Activated T-cell treated with anti-CD3 and anti-CD28 coated beads for 4 hours (primary cell): ENCODE data around the gene CASP9.
"Not testable (repeated sequence)": the region's sequence is repeated elsewhere in the genome, so short reads cannot be mapped to it uniquely, and the experiment has no call there.

Experiments used
- DNase-seq: peaks from one replicate; pipeline ENCODE4 v3.0.0-alpha.2; 2020

The CASP9 gene

DNA sequence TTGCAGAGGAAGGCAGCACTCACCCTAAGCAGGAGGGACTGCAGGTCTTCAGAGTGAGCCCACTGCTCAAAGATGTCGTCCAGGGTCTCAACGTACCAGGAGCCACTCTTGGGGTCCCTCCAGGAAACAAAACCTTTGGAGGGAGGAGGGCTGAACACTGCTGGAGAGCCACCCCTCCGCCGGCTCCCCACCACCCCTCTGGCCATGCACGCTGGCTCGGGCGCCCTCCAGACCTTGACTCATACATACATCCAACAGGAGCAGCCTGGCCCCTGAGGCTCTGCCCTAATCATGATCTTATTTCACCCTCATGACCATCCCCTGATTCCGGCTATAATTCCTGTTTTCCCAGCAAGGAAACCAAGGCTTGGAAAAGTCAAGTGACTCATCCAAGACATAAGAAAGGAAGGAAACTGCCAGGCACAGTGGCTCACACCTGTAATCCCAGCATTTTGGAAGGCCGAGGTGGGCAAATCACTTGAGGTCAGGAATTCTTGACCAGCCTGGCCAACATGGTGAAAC lies 30.1 kb downstream of the CASP9 start:
- DNase-seq, result no peak

DNA sequence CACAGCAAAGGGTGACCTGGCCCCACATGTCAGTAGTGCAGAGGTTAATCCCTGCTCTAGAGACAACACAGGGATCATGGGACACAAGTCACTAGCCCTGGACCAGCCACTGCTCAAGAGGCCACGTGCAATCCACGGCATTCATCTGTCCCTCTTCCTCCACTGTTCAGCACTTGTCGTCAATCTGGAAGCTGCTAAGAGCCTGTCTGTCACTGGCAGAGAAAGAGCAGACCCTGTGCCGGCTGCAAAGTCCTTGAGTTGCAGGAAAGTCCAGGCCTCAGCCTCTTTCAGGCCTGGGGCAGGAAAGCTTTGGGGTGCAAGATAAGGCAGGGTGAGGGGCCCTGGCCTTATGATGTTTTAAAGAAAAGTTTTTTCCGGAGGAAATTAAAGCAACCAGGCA lies 31.4 kb downstream of the CASP9 start:
- DNase-seq, result no peak

DNA sequence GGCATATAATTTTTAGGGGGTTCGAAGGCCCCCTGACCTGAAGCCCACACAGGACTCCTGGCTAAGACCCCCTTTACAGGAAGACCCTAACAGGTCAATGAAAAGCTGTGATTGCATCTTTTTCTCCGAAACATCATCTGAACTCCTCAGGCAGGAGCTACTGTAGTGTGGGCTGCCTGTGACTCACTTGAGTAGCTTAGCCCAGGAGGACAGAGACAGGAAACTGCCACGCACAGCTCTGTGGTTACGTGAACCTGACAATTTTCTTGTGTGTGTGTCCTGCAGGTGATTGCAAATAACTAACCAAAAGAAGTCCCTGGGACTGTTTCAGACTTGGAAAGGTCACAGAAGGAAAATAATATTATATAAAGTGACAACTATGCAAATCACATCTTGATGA lies 33.0 kb downstream of the CASP9 start:
- not testable (repeated sequence) for DNase-seq

DNA sequence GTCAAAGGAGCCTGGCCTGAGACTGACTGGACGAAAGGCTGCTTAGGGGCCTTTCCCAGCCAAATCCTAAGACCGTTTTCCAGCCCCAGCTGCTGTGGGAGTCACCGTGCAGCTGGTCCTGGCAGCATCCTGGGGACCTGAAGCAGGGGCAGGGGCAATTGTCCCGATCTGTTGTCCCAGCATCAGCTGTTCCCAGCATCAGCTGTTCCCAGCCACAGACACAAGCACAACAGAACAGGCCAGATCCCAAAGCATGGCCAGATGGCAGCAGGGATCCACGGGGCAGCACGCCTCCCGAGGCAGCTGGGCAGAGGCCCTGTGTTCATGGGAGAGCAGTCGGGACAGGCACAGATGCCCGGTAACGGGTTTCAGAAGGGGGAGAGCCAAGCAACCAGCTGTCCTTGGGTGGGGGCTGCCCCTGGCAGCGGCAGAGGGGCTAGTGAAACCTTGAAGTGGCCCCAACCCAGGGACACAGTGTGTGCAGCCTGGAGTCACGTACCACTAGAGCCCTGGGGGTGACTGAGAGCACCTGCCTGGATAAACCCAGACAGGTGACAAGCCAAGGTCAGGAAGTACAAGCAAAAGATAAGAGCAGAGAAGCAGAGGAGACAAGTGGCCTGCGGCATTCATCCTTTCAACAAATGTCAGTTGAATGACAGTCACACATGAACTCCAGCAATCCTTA lies 34.8 kb downstream of the CASP9 start:
- no peak for DNase-seq

DNA sequence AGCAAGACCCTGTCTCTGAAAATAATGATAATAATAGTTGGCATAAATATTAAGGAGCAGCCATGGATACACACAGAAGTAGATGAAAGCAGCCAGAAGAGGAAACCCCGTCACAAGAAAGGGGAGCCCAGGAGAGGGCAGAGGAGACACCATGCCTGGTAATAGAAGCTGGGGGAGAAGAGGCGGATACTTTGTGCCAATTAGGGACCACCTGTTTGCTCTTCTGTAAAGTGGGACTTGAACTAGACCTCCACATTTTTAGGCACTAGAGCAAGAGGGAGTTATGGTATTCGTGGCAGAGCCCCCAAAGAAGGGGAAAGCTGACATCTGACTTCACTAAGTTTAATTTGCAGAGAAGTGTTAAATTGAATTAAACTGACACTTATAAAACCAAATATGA lies 35.6 kb downstream of the CASP9 start:
- no peak for DNase-seq

DNA sequence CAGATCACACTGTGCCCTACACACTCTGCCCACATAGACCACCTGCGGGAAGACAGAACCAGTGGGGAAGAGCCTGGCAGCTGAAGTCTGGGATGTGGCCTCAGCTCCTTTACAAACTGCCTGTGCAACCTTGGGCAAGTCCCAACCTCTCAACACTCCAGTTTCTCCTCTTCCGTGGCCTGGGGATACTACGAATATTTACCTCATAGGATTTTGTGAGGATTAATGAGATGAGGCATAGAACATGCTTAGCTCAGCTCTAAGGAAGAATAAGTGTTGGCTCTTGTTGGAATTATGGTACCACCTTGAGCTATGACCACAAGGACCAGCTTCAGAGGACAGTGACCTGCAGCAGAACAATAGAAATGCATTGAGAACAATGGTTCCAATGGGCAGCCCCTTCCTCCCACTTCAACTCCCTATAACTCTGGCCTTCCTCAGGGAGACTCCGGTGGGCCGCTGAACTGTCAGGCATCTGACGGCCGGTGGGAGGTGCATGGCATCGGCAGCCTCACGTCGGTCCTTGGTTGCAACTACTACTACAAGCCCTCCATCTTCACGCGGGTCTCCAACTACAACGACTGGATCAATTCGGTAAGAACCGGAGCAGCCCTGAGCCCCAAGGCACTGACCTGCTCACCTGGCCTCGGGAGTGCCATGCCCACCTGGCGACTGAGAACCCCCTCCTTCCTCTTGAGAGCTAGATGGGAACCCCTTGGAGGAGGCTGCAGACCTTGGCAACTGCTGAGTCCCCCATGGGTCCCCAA lies 37.0 kb downstream of the CASP9 start:
- DNase-seq, result not testable (repeated sequence)

DNA sequence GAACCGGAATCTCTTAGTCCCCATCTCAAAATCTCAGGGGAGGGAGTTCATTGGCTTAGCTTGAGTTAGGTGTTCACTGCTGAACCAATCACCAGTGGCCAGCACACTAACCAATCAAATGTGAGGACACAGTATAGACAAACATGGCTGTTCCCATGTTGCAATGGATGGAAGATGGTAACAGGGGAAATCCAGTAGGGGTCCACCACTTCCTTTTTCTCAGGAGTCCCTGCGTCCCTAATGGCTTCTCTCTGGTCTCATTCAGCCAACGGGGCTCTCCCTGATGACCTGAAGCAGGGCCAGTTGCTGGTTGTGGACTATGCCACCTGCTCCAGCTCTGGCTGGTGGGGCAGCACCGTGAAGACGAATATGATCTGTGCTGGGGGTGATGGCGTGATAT lies 38.4 kb downstream of the CASP9 start:
- DNase-seq, result no peak

DNA sequence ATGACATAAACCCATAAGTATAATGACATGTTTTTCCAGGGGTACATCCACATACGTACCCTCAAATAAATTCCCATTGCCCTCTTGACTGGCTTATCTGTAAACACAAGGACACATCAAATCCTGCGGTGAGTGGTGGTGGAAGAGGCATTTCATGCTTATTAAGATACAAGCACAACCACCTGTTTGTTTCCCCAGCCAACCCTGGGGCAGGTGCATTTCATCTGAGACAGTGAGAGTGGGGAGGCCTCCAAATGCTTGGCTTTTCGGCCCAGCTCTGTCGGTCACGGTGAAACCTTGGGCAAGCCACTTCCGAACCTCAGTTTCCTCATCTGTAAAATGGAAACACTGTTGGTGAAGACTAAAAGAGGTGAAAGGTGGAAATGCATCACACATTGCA lies 39.6 kb downstream of the CASP9 start:
- DNase-seq, result not testable (repeated sequence)

DNA sequence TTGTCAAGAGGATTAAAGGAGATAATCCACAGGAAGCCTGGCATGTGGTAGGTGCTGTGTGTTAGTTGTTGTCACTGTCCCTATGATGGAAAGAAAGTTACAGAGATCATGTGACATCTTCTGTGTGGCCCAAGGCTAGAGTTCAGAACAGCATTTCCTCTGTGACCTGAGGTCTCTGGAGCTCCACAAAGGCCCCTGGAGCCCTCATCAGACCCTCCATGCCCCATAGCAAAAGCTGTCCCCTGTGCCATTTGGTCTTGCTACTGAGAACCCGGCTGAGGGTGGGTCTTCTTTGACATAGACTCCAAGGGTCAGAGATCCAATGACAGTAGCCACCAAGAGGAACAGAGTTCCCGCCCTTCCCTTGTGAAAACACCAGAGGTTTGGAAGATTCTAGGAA lies 40.0 kb downstream of the CASP9 start:
- no peak for DNase-seq

DNA sequence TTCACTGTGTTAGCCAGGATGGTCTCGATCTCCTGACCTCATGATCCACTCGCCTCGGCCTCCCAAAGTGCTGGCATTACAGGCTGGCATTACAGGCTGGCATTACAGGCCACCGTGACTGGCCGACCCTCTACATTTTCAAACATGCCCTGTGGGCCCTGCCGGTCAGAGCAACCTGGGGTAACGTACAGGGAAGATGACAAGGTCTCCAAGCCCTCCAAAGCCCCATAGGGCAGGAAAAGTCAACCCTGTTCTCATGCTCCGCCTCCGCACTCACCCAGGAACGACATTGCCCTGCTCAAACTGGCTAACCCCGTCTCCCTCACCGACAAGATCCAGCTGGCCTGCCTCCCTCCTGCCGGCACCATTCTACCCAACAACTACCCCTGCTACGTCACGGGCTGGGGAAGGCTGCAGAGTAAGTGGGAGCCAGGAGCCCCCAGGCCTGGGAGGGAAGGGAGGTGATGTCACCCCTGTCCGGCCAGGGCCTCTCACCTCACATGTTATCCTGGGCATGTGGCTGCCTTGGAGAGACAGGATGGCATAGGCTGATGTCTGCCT lies 41.0 kb downstream of the CASP9 start:
- not testable (repeated sequence) for DNase-seq

DNA sequence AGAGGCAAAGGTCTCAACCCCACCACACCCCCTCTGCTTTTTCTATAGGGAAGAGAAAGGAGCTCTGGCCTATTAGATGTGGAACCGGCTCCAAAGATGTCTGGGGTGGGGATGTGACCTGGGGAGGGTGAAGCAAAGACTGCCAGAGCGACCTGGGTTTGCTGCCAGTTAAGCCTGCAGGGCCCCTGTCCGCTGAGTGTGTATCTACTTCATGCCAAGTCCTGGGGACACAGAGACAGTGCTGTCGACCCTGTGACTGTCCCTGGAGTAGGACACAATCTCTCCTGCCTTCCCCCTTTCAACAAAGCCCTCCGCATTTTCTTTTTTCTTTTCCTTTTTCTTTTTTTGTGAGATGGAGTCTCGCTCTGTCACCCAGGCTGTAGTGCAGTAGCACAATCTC lies 41.6 kb downstream of the CASP9 start:
- not testable (repeated sequence) for DNase-seq

DNA sequence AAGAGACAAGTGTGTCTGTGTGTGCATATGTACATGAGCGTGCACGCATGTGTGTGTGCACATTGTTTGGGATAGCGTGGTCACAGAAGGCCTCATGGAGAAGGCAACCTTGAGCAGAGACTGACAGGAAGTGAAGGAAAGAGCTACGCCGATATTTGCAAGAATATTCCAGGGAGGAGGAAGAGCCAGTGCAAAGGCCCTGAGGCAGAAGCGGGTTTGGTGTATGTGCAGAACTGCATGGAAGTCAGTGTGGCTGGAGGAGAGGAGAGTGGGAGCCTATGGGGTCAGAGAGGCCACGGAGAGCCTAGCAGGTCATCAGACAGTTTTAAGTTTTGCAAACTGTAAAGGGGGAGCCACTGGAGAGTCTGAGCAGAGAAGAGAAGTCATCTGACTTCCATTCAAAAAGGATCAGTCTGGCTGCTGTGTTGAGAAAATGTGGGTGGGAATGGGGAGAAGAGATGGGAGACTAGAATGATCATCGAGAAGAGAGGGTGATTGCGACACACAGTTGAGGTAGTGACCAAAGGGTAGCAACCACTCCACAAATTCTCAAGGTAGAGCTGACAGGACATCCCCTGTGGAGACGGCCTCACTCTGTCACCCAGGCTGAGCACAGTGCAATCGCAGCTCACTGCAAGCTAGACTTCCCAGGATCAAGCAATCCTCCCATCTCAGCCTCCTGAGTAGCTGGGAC lies 44.2 kb downstream of the CASP9 start:
- no peak for DNase-seq

DNA sequence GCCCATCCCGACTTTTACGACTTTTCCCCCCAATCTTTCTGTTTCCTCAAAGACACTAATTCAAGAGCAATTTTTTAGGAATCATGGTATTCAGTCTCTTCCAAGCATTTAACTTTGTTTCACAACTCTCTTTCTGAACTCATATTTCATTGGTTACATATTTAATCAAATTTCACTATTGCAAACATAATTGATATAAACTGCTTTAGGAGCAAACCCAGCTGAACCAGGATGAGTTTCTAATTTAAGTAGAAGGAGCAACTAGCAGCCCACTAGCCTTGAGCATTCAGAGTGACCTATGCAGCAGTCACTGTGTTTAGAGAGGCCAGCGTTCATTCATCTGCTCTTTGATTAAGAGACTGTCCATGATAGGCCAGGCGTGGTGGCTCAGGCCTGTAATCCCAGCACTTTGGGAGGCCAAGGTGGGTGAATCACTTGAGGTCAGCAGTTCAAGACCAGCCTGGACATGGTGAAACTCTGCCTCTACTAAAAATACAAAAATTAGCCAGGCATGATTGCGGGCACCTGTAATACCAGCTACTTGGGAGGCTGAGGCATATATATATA lies 46.3 kb downstream of the CASP9 start:
- DNase-seq, result no peak

DNA sequence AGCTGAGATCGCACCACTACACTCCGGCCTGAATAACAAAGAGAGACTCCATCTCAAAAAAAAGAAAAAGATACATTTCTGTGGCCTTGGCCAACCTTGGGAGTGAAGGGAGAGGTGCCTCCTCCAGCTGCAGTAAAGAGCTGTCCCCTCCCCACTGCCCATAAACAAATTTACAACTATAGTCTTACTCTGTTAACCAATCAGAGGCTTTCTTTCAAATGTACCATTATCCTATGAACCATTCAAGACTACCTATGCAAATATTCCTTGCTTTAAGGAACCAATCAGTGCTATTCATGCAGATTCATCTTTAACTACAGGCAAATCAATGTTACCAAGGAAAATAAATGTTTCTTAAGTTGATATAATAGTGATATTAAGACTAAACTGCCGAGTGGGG lies 47.1 kb downstream of the CASP9 start:
- DNase-seq, result no peak

DNA sequence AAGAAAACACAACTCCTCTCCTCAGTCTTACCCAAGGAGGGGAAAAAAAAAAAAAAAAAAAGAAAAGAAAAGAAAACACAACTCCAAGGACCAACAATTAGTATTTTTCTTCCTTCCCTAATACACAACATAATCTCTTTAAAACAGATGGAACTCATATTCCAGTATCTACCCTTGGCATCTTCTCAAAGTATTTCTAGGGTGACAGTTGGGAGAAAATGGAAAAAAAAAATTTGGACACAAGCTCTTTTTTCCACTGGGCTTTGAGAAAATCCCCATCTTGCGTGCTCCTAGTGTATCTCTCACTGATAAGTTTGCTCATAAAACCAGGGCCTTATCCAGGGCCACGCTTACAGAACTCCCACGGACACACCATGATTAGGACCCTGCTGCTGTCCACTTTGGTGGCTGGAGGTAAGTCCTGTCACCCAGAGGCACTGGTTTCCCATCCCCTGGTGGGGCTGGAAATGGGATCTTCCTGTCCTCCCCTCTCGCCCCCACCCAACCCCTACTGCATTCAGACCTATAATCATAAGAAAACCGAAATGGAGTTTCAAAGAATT lies 48.2 kb downstream of the CASP9 start, which contains the start of gene CELA2B:
CELA2B (plus strand) TSS at position 353 of the 563 bp plus-strand sequence; CDS start at position 375, 22 bp downstream.
- DNase-seq, result no peak

DNA sequence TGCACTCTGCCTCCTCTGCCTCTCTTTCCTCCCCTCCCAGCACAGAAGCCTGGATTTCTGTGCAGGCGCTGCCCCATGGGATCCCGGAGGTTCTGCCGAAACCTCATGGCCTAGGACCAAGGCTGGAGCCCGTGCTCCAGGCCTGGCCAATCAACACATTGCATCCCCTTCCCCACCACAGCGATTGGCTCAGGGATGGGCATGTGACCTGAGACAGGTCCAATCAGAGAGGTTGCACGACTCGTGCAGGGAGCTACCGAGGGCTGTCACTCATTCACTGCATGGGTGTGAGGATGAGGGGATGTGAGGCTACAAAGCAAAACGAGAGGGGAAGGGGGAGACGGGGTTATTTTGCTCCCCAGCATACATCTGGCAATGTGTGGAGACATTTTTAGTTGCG lies 51.4 kb downstream of the CASP9 start:
- no peak for DNase-seq

DNA sequence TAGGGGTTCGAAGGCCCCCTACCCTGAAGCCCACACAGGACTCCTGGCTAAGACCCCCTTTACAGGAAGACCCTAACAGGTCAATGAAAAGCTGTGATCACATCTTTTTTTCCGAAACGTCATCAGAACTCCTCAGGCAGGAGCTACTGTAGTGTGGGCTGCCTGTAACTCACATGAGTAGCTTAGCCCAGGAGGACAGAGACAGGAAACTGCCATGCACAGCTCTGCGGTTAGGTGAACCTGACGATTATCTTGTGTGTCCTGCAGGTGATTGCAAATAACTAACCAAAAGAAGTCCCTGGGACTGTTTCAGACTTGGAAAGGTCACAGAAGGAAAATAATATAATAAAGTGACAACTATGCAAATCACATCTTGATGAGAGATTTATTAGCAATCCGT lies 52.3 kb downstream of the CASP9 start:
- DNase-seq, result not testable (repeated sequence)

DNA sequence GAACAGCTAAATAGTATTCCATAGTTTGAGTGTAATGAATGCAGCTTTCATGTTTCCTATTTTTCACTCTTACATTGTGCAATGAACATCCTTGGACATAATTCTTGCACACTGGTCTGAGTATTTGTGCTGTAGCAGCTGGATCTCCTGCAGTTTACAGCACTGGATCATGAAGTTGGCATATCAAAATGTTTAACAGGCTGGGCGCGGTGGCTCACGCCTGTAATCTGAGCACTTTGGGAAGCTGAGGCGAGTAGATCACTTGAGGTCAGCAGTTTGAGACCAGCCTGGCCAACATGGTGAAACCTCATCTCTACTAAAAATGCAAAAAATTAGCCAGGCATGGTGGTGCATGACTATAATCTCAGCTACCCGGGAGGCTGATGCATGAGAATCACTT lies 52.9 kb downstream of the CASP9 start:
- DNase-seq, result not testable (repeated sequence)

DNA sequence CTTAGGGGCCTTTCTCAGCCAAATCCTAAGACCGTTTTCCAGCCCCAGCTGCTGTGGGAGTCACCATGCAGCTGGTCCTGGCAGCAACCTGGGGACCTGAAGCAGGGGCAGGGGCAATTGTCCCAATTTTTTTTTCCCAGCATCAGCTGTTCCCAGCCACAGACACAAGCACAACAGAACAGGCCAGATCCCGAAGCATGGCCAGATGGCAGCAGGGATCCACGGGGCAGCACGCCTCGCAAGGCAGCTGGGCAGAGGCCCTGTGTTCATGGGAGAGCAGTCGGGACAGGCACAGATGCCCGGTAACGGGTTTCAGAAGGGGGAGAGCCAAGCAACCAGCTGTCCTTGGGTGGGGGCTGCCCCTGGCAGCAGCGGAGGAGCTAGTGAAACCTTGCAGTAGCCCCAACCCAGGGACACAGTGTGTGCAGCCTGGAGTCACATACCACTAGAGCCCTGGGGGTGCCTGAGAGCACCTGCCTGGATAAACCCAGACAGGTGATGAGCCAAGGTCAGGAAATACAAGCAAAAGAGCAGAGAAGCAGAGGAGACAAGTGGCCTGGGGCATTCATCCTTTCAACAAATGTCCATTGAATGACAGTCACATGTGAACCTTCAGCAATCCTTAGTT lies 54.1 kb downstream of the CASP9 start:
- DNase-seq, result not testable (repeated sequence)

DNA sequence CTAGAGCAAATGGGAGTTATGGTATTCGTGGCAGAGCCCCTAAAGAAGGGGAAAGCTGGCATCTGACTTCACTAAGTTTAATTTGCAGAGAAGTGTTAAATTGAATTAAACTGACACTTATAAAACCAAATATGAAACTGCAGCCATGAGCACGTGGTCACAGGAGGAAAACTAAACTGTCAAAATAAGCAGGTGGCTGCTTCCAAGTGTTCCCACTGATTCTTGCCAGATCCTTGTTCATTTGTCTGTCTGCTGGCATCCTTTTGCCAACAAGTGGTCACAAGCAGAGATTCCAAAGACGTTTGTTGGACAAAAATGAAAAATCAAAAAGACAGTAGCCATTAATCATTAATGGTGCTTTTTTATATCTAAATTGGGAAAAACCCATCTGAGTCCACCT lies 54.7 kb downstream of the CASP9 start:
- no peak for DNase-seq

DNA sequence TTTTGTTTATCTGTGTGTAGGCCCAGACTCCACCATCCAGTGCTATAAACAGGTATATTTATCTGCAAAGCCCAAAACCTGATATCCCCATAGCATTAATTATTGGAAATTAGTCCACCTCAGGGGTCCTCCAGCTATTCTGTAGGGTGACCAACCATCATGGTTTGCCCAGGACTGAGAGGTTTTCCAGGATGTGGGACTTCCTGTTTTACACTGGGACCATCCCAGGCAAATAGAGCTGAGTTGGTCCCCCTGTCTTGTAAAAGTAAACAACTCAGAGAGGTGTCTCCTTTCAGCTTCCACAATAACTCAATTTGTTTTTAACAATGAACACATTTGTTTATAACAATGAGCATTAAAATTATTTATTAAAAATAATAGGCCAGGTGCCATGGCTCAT lies 55.9 kb downstream of the CASP9 start:
- no peak for DNase-seq
